ENCODE measurements around the gene PNMA6F.
"Not testable (repeated sequence)": the region's sequence is repeated elsewhere in the genome, so short reads cannot be mapped to it uniquely, and the experiment has no call there.

The PNMA6F gene

DNA sequence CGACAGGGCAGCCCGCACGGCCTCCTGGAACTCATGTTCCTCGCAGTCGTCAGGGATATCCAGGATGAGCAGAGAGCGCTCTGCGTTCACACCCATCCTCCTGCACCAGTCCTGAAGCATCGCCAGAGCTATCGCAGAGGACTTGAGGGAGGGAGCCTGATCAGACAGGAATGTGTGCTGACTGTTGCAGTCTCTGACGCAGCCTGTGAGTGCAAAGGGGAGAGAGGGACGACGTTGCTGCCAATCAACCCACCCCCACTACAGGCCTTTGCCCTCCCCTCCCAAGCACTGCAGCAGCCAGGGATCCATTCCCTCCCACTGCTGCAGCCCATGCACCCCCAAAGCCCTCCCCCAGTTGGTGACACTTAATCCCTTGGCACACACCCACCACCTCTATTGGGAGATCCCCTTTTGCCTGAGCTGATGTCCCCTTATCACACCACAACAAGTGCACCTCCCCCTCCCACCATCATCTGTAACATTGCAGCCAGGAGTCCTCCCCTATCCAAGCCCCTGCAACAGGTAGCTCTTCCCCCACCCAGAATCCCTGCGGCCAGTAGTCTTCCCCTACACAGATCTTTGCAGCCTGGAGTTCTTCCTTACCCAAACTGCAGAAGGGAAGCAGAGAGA lies 897 bp downstream of the PNMA6F start:
- TF ChIP-seq, protein P1, sequence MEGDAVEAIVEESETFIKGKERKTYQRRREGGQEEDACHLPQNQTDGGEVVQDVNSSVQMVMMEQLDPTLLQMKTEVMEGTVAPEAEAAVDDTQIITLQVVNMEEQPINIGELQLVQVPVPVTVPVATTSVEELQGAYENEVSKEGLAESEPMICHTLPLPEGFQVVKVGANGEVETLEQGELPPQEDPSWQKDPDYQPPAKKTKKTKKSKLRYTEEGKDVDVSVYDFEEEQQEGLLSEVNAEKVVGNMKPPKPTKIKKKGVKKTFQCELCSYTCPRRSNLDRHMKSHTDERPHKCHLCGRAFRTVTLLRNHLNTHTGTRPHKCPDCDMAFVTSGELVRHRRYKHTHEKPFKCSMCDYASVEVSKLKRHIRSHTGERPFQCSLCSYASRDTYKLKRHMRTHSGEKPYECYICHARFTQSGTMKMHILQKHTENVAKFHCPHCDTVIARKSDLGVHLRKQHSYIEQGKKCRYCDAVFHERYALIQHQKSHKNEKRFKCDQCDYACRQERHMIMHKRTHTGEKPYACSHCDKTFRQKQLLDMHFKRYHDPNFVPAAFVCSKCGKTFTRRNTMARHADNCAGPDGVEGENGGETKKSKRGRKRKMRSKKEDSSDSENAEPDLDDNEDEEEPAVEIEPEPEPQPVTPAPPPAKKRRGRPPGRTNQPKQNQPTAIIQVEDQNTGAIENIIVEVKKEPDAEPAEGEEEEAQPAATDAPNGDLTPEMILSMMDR (conservative IDR thresholded peaks at IDR 0.05; ENCODE audit: low read depth), result no peak
- ChIA-PET POLR2A (ENCODE audit: low non-redundant PET) (no interaction called here), CTCF (no interaction called here)
- no peak overlapping the region for H3K27ac ChIP-seq
- no peak for DNase-seq (ENCODE audit: low spot score)

DNA sequence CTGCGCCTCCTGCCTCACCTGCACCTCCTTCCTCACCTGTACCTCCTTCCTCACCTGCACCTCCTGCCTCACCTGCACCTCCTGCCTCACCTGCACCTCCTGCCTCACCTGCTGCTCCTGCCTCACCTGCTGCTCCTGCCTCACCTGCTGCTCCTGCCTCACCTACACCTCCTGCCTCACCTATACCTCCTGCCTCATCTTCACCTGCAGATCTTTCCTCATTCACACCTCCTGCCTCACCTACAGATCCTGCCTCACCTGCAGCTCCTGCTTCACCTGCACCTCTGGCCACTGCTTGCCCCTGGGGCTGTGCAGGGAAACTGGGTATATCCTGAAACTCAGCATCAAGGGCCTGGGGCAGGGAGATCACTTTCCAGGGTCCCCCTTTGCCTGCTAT lies 1.5 kb downstream of the PNMA6F start:
- DNase-seq (ENCODE audit: low spot score); POLR2A ChIA-PET (ENCODE audit: low non-redundant PET); H3K27ac ChIP-seq; CTCF ChIA-PET: not testable (repeated sequence)

DNA sequence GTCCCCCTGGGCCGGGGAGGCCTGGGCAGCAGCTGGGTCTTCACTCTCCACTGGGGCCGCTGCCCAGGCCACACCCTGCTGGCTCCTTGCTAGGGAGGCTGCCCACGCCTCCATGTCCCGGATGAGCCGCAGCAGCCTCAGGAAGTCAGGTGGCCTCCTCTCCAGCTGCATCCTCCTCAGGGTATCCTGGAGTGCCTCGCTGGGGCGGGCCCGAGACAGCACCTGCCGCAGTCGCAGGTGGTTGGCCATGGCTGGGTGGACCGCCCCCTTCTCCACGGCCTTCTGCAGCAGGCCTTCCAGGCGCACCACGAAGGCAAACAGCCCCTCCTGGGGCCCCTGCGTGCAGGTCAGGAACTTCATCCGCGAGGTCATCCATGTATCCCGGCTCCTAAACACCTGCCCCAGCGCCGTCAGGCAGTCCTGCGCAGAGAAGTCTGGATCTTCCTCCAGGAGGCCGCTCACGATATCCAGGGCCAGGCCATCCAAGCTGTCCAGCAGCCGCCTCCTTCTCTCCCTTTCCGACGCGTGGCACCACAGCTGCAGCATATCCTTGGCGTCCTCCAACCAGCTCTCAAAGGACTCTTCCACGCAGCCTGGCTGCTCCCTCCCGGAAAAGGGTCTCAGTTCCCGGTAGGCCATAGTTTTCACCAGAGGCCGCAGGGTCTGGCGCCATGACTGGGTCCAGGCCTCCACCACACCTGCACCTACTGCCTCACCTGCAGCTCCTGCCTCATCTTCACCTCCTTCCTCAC lies 2.1 kb downstream of the PNMA6F start:
- TF ChIP-seq, protein P1 (conservative IDR thresholded peaks at IDR 0.05; ENCODE audit: low read depth), result no peak
- DNase-seq (ENCODE audit: low spot score), result no peak
- POLR2A ChIA-PET (ENCODE audit: low non-redundant PET), result no interaction called here
- CTCF ChIA-PET, result no interaction called here
- H3K27ac ChIP-seq, result no peak overlapping the region

DNA sequence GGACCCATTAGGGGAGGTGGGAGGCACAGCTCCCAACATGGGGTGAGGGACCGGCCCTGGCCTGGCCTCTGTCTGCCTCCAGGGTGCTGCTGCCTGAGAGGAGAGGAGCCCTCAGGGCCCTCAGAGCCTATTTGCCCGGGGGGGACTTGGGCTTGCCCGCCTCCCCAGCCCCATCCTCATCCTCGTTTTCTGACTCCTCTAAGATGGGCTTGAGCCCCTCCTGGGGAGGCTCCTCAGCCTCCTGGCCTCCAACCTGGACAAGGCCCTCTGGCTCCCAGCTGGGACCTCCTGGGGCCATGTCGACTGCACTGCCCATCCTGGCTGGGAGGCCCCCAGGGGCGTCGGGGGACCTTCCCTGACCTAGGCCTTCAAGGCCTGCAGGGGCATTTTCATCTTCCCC lies 2.8 kb downstream of the PNMA6F start:
- DNase-seq (ENCODE audit: low spot score), result no peak
- POLR2A ChIA-PET (ENCODE audit: low non-redundant PET), result no interaction called here
- no peak overlapping the region for H3K27ac ChIP-seq
- CTCF ChIA-PET, result no interaction called here
- TF ChIP-seq, protein P1 (conservative IDR thresholded peaks at IDR 0.05; ENCODE audit: low read depth), result no peak

DNA sequence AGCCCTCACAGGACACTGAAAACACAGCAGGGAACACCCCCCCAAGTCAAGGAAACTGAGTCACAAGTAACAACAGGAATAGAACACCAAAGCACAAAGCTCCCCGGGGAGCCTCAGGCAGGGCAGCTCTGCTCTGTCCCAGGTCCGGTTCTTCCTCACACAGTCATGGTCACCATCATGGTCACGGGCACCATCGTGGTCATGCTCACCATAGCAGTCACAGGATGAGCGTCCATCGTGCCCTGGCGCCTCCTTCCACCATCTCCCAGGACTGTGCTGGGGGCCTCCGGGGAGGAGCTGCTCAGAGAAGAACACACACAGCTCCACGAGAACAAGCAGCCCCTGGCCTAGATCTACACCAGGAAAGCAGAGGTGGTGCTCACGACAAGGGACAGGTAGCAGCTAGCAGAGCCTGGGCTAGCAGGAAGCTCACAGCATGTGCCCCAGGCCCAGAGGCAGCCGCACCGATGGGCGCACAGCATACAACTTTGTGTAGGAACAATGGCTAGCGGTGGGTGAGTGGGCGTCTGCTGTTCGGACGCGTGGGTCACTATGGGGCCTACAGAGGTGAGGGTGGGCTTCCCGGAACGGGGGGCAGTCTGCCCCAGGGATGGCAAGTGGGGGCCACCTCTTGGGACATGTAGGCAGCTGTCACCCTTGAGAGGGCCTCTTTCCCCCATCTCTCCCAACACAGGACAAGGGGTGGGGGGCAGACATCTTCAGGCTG lies 3.4 kb downstream of the PNMA6F start:
- ChIA-PET CTCF (no interaction called here), POLR2A (ENCODE audit: low non-redundant PET) (no interaction called here)
- no peak for DNase-seq (ENCODE audit: low spot score)
- TF ChIP-seq, protein P1 (conservative IDR thresholded peaks at IDR 0.05; ENCODE audit: low read depth), result no peak
- H3K27ac ChIP-seq, result no peak overlapping the region

DNA sequence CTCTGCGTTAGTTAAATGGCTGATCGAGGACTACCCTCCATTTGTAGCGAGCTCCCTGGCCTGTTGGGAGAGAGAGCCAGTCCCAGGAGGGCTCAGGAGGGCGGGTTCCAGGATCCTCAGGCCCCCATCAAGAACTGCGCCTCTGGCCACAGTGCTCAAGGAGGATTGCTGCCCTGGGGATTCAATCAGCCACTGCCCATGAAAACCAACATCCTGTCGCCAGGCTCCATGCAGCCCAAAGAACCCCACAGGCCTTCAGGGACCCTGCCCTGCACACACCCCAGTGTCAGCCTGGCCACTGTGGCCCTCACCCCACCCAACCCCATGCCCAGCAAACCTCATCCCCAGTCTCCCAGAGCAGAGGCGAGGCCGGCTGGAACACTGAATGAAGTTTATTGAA lies 4.3 kb downstream of the PNMA6F start:
- DNase-seq (ENCODE audit: low spot score), result no peak
- POLR2A ChIA-PET (ENCODE audit: low non-redundant PET), result no interaction called here
- CTCF ChIA-PET, result no interaction called here

More for the DNA sequence above, 4.3 kb downstream of the PNMA6F start:
- TF ChIP-seq, protein P1 (conservative IDR thresholded peaks at IDR 0.05; ENCODE audit: low read depth), result no peak
- H3K27ac ChIP-seq, result no peak overlapping the region
